ENCODE results near the gene TREML1.

The TREML1 gene

GRCh38 chr6:41160933-41161332, 6.8 kb upstream of the TREML1 start:
- no peak for TF ChIP-seq CTCF (IDR thresholded peaks at IDR 0.05; ENCODE audit: low read depth, low read length)
- no peak for DNase-seq (ENCODE audit: extremely low read depth, low read depth)

GRCh38 chr6:41159415-41160082, 5.4 kb upstream of the TREML1 start:
- DNase-seq (ENCODE audit: extremely low read depth, low read depth) = no peak
- TF ChIP-seq CTCF (IDR thresholded peaks at IDR 0.05; ENCODE audit: low read depth, low read length) = no peak

GRCh38 chr6:41157323-41157722, 3.2 kb upstream of the TREML1 start:
- DNase-seq (ENCODE audit: extremely low read depth, low read depth) = no peak
- no peak for TF ChIP-seq CTCF (IDR thresholded peaks at IDR 0.05; ENCODE audit: low read depth, low read length)

GRCh38 chr6:41156771-41157170, 2.6 kb upstream of the TREML1 start:
- no peak for TF ChIP-seq CTCF (IDR thresholded peaks at IDR 0.05; ENCODE audit: low read depth, low read length)
- no peak for DNase-seq (ENCODE audit: extremely low read depth, low read depth)

- TF ChIP-seq CTCF (IDR thresholded peaks at IDR 0.05; ENCODE audit: low read depth, low read length) = no peak
- DNase-seq (ENCODE audit: extremely low read depth, low read depth) = no peak
Observed at GRCh38 chr6:41156001-41156400, 1.9 kb upstream of the TREML1 start.

- no peak for DNase-seq (ENCODE audit: extremely low read depth, low read depth)
- TF ChIP-seq CTCF (IDR thresholded peaks at IDR 0.05; ENCODE audit: low read depth, low read length) = no peak
Observed at GRCh38 chr6:41155132-41155805, 1.1 kb upstream of the TREML1 start.

- no peak for DNase-seq (ENCODE audit: extremely low read depth, low read depth)
- no peak for TF ChIP-seq CTCF (IDR thresholded peaks at IDR 0.05; ENCODE audit: low read depth, low read length)
Observed at GRCh38 chr6:41153451-41153850, 696 bp downstream of the TREML1 start.
